ENCODE results near the gene ZNF526.

ZNF526 gene

GRCh38 chr19:42246143-42246921 is 26.2 kb downstream of the ZNF526 start:
- no peak for DNase-seq (ENCODE audit: low read depth in 3 of 3)

GRCh38 chr19:42246922-42247639 is 27.0 kb downstream of the ZNF526 start:
- no peak for DNase-seq (ENCODE audit: low read depth in 3 of 3)

GRCh38 chr19:42247640-42248199 is 27.6 kb downstream of the ZNF526 start:
- no peak for DNase-seq (ENCODE audit: low read depth in 3 of 3)

- DNase-seq (ENCODE audit: low read depth in 3 of 3) = no peak
Measured at GRCh38 chr19:42248270-42249148, 28.4 kb downstream of the ZNF526 start.

GRCh38 chr19:42249149-42249750 is 29.1 kb downstream of the ZNF526 start:
- DNase-seq (ENCODE audit: low read depth in 3 of 3) = no peak

GRCh38 chr19:42249769-42250168 is 29.7 kb downstream of the ZNF526 start:
- no peak for DNase-seq (ENCODE audit: low read depth in 3 of 3)

- DNase-seq (ENCODE audit: low read depth in 3 of 3) = no peak
Measured at GRCh38 chr19:42250183-42250665, 30.1 kb downstream of the ZNF526 start.

GRCh38 chr19:42250666-42251531 is 30.8 kb downstream of the ZNF526 start:
- no peak for DNase-seq (ENCODE audit: low read depth in 3 of 3)

- no peak for DNase-seq (ENCODE audit: low read depth in 3 of 3)
Measured at GRCh38 chr19:42251572-42252358, 31.7 kb downstream of the ZNF526 start.

GRCh38 chr19:42252365-42253244 is 32.5 kb downstream of the ZNF526 start:
- DNase-seq (ENCODE audit: low read depth in 3 of 3) = no peak

- DNase-seq (ENCODE audit: low read depth in 3 of 3) = peak in 2 of 3 experiments; percentile 21 to 66
Measured at GRCh38 chr19:42253245-42254088, 33.4 kb downstream of the ZNF526 start.

- peak; percentile 61 to 75 (median 65) for DNase-seq (ENCODE audit: low read depth in 3 of 3)
Measured at GRCh38 chr19:42254089-42254849, 34.2 kb downstream of the ZNF526 start.

GRCh38 chr19:42254850-42255765 is 35.0 kb downstream of the ZNF526 start, which contains the start of gene ERF:
ERF (minus strand) TSS chr19:42255128; CDS start chr19:42254999, 129 bp downstream.
- peak; percentile 82 to 92 (median 88) for DNase-seq (ENCODE audit: low read depth in 3 of 3)

- no peak for DNase-seq (ENCODE audit: low read depth in 3 of 3)
Measured at GRCh38 chr19:42255766-42256745, 35.9 kb downstream of the ZNF526 start.

All from stimulated activated CD4-positive, alpha-beta T cell treated with anti-CD3 and anti-CD28 coated beads, TNF-alpha, amount 100 ng/mL, for 24 hours (primary cell).